Activated T-helper 1 cell treated with anti-CD3 and anti-CD28 coated beads, Interleukin-12 subunit alpha, Interleukin-12 subunit beta, Interleukin-2, Interleukin-4 antibody, amounts not matched to agents 30 ng/mL and 10 ng/mL and 1 ng/mL, durations not matched to agents 14 hours and 24 hours and 36 hours (primary cell): ENCODE results near the gene RHBDF2. TPM values are rescaled to one million over a fixed set of nuclear protein-coding genes. Genes with fewer than 3 reads are reported as not detected.

Experiments used
- DNase-seq: peaks from one replicate; pipeline ENCODE4 v3.0.0; 2021; ENCODE audit warnings: low spot score
- H3K27ac Mint-ChIP-seq: one replicate; pipeline ENCODE4 v1.8.0; 2021; ENCODE audit warnings: mild to moderate bottlenecking, mixed read lengths
- H3K27me3 Mint-ChIP-seq: one replicate; pipeline ENCODE4 v1.8.0; 2022; ENCODE audit warnings: mild to moderate bottlenecking, moderate library complexity, mixed read lengths; ENCODE audit not compliant: insufficient read depth
- H3K36me3 Mint-ChIP-seq: one replicate; pipeline ENCODE4 v1.8.0; 2021; ENCODE audit warnings: low read depth, mixed read lengths
- H3K4me1 Mint-ChIP-seq: one replicate; pipeline ENCODE4 v1.8.0; 2021; ENCODE audit warnings: low read depth, mixed read lengths
- H3K4me3 Mint-ChIP-seq: one replicate; pipeline ENCODE4 v1.8.0; 2021; ENCODE audit warnings: mild to moderate bottlenecking, moderate library complexity, mixed read lengths
- H3K9me3 Mint-ChIP-seq: one replicate; pipeline ENCODE4 v1.8.0; 2021; ENCODE audit warnings: mixed read lengths
- intact Hi-C: fragments of 100-400 bp; cut with micrococcal nuclease; formaldehyde crosslinking; loops from one replicate; pipeline ENCODE4 v1.15.1; 2024
- total RNA-seq: library from RNA; stranded (reverse); gene quantifications from 2 replicates; pipeline ENCODE4 v1.2.3, GENCODE V29; 2022

Gene RHBDF2
- total RNA-seq, 1 donor from 2014 or later = 53.7 TPM

DNA sequence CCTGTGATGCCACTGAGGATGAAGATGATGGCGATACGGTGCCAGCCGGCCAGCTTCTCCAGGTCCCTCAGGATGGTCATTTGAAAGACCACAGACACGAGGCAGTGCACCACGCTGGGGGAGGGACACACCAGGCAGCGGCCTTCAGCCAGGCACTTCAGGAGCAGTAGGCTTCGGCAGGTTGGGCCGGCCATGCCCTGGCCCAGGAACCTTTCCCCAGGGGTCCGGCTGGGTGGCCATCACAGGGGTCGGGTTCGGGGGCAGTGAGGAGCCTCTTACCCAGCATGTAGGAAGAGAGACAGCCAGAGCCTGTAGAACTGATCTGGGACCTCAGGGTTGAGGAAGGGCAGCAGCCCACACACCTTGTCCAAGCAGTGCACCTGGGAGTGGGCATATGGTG, 28.5 kb downstream of the RHBDF2 start:
- Mint-ChIP-seq H3K4me1 (no peaks in the 10 kb centered on the region), H3K36me3 (peaks cover 17% of the 10 kb centered on the region), H3K27me3 (no peaks in the 10 kb centered on the region), H3K27ac (no peak overlapping the region), H3K9me3 (no peaks in the 10 kb centered on the region), H3K4me3 (no peak overlapping the region)
- no peak for DNase-seq
- intact Hi-C loops = no loop called here

DNA sequence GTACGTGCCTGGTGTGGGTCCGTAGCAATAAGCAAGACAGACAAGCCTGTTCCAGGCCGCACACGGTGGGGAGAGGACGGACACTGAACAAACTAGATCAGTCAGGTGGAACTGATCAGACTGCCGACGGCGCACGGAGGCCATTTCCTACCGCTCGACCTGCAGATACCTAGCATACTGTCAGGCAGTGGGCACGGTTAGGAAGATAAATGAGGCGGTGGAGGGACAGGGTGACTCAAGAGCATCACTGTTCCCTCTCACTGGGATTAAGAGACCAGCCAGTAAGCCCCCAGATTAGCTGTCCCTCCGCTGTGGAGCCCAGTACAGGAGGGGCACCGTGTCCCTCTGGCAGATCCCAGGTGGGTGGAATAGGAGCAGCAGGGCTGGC, 29.0 kb downstream of the RHBDF2 start:
- intact Hi-C loops = no loop called here
- Mint-ChIP-seq H3K4me3 (no peak overlapping the region), H3K27me3 (no peaks in the 10 kb centered on the region), H3K36me3 (peaks cover 17% of the 10 kb centered on the region), H3K27ac (no peak overlapping the region), H3K4me1 (no peaks in the 10 kb centered on the region), H3K9me3 (no peaks in the 10 kb centered on the region)
- no peak for DNase-seq

GRCh38 chr17:76471498-76472257, 29.5 kb downstream of the RHBDF2 start:
- DNase-seq = no peak
- Mint-ChIP-seq H3K4me1 (no peaks in the 10 kb centered on the region), H3K9me3 (no peaks in the 10 kb centered on the region), H3K4me3 (no peak overlapping the region), H3K36me3 (peaks cover 17% of the 10 kb centered on the region), H3K27ac (no peak overlapping the region), H3K27me3 (no peaks in the 10 kb centered on the region)
- intact Hi-C loops = no loop called here

DNA sequence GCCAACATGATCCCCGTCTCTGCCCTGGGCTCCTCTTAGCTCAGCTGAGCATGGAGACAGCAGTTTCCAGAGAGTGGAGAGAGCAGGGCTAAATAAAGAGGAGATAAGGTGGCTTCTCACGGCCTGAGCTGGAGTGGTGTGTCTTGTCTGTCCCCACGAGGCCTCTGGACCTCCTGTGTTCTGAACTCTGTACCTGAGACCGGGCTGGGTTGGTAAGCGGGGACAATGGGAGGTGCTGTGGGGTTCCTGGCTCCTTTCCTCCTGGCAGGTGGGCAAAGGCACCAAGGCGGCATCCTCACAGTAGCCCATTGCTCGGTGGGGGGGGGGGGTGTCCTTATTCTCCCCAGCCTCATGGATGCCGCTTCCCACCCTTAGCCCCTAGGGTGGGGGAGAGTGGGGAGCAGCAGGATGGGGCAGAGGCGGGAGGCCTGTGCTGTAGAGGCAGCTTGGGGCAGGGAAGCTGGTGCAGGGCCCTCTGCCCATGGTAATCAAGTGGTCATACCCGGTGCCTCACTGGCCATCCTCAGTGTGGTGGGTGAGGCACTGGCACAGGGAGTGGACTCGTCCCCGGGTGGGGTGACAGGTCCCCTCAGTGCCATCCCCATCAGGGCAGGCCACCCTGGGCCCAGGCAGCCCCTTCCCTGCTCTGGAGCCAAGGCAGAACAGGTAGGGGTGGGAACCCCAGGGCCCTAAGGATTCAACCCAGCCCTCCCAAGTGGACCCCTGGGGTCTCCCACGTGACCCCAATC, 31.1 kb downstream of the RHBDF2 start:
- Mint-ChIP-seq H3K27ac (no peak overlapping the region), H3K4me3 (no peak overlapping the region), H3K4me1 (peaks cover 9% of the 10 kb centered on the region), H3K36me3 (peaks cover 13% of the 10 kb centered on the region), H3K9me3 (no peaks in the 10 kb centered on the region), H3K27me3 (no peaks in the 10 kb centered on the region)
- no peak for DNase-seq
- intact Hi-C loops = no loop called here

DNA sequence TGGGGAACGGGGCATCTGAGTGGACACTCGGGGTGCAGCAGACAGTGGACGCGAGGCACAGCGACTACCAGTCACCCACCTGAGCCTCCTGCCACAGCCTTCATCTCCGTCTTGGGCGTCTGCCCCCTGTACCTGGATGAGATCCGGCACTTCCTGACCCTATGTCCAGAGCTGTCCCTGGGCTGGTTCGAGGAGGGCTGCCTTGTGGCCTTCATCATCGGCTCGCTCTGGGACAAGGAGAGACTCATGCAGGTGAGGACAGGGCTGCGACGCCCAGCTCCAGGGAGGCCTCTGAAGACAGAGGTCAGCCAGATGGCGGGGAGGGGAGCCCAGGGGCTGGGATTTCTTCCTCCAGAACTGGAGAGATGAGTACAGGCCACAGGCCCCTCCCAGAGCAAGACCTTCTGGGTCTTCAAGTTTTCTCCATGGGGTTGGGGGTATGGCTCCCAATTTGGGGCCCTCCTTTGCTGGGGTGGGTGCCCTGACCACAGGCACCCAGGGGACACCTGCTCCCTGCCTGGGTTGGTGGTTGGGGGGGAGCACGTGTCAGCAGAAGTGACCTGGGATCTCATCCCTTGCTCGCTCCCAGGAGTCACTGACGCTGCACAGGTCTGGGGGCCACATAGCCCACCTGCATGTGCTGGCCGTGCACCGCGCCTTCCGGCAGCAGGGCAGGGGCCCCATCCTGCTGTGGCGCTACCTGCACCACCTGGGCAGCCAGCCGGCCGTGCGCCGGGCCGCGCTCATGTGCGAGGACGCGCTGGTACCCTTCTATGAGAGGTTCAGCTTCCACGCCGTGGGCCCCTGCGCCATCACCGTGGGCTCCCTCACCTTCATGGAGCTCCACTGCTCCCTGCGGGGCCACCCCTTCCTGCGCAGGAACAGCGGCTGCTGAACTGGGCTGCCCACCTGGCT, 31.9 kb downstream of the RHBDF2 start:
- no peak for DNase-seq
- Mint-ChIP-seq H3K27ac (no peak overlapping the region), H3K27me3 (no peaks in the 10 kb centered on the region), H3K4me3 (no peak overlapping the region), H3K36me3 (peaks cover 13% of the 10 kb centered on the region), H3K9me3 (no peaks in the 10 kb centered on the region), H3K4me1 (peaks cover 9% of the 10 kb centered on the region)
- intact Hi-C loops = no loop called here

- H3K27ac Mint-ChIP-seq = no peak overlapping the region
- intact Hi-C loops = no loop called here
Observed at GRCh38 chr17:76468634-76469010, 32.6 kb downstream of the RHBDF2 start.

DNA sequence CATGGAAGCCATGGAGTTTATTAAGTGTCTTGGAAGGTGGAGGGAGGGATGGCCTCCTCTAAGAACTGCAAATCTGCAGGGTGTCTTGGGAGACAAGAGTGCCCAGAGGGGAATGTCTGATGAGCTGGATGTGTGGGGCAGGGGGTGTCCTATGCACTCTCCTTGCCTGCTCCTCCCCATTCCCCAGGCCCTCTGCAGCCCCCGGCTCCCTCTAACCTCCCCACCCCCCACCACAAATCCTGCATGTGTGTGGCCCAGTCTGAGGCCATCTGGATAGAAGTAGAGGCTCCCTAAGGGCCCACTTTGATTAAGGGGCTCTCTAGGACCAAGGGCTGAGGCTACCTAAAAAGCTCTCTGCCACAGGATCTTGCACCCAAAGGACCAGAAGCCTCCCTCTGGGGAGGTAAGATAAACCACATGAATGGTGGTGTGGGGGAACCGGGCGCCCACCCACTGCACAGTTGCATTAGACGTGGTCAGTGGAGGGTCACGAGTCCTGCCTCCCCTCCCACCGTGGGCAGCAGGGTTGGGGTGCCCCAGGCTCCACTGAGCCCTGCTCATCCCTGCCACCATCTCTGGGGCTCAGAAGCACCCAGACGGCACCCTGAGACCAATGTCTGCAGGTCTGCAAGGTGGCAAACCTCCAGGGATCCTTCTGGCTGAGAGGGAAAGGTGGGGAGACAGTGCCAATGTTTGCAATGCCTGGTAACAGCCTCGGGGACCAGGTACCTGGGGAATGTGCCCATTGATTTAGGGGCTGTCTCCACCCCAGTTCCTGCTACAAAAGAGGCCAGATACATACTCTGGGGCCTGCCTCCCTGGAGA, 33.2 kb downstream of the RHBDF2 start:
- peaks cover 10% of the 10 kb centered on the region for H3K36me3 Mint-ChIP-seq
- no peak for DNase-seq
- H3K9me3 Mint-ChIP-seq = no peaks in the 10 kb centered on the region
- intact Hi-C loops = no loop called here
- no peaks in the 10 kb centered on the region for H3K27me3 Mint-ChIP-seq
- peaks cover 9% of the 10 kb centered on the region for H3K4me1 Mint-ChIP-seq
- H3K4me3 Mint-ChIP-seq = no peak overlapping the region
- H3K27ac Mint-ChIP-seq = no peak overlapping the region

More at GRCh38 chr17:76468634-76469010, 32.6 kb downstream of the RHBDF2 start:
- H3K4me1 Mint-ChIP-seq = peaks cover 9% of the 10 kb centered on the region
- H3K4me3 Mint-ChIP-seq = no peak overlapping the region
- H3K27me3 Mint-ChIP-seq = no peaks in the 10 kb centered on the region
- peaks cover 13% of the 10 kb centered on the region for H3K36me3 Mint-ChIP-seq
- no peak for DNase-seq
- H3K9me3 Mint-ChIP-seq = no peaks in the 10 kb centered on the region

DNA sequence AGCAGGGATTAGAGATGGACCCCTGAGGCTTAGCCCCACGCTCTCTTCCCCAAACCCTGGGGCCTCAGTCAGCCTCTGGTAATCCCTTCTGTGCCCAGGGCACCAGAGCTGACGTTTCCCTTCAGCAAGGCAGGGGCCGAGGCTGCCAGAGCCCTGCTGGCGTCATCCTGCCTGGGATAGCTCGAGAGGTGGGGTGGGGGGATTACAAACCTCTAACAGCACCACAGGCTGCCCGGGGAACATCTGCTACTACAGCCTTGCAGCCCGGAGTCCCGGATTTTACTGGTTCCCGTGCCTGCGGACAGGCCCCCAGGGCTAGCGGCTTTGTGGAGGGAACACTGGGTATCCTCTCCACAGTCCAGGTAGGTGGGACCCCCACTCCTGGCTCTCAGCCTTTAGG, 33.9 kb downstream of the RHBDF2 start, which contains the start of gene AANAT:
AANAT (plus strand) TSS at position 238 of the 400 bp plus-strand sequence. CDS start 1,144 bp downstream, outside the sequence.
- no peak within 1 kb of the TSS for H3K27ac Mint-ChIP-seq
- no peaks in the 10 kb centered on the region for H3K27me3 Mint-ChIP-seq
- H3K9me3 Mint-ChIP-seq = no peaks in the 10 kb centered on the region
- no peak within 1 kb of the TSS for H3K4me3 Mint-ChIP-seq
- intact Hi-C loops = no loop called here
- DNase-seq = no peak
- peaks cover 6% of the 10 kb centered on the region for H3K36me3 Mint-ChIP-seq
- peaks cover 9% of the 10 kb centered on the region for H3K4me1 Mint-ChIP-seq

- H3K9me3 Mint-ChIP-seq = no peaks in the 10 kb centered on the region
- H3K27me3 Mint-ChIP-seq = peaks cover under 1% of the 10 kb centered on the region
- no peak for DNase-seq
- intact Hi-C loops = loop anchor here (1.0 kb wide), 4 partner anchors 35 to 157 kb away; partner anchors contain the start of gene RHBDF2
- no peak overlapping the region for H3K4me3 Mint-ChIP-seq
- H3K36me3 Mint-ChIP-seq = peaks cover 6% of the 10 kb centered on the region
- no peak overlapping the region for H3K27ac Mint-ChIP-seq
- peaks cover 9% of the 10 kb centered on the region for H3K4me1 Mint-ChIP-seq
Observed at GRCh38 chr17:76466775-76467130, 34.5 kb downstream of the RHBDF2 start.

- H3K36me3 Mint-ChIP-seq = no peaks in the 10 kb centered on the region
- DNase-seq = no peak
- H3K27me3 Mint-ChIP-seq = peaks cover 6% of the 10 kb centered on the region
- H3K4me1 Mint-ChIP-seq = peaks cover 9% of the 10 kb centered on the region
- H3K9me3 Mint-ChIP-seq = no peaks in the 10 kb centered on the region
- H3K4me3 Mint-ChIP-seq = no peak overlapping the region
- no peak overlapping the region for H3K27ac Mint-ChIP-seq
- intact Hi-C loops = no loop called here
Observed at GRCh38 chr17:76462556-76463290, 38.5 kb downstream of the RHBDF2 start.

DNA sequence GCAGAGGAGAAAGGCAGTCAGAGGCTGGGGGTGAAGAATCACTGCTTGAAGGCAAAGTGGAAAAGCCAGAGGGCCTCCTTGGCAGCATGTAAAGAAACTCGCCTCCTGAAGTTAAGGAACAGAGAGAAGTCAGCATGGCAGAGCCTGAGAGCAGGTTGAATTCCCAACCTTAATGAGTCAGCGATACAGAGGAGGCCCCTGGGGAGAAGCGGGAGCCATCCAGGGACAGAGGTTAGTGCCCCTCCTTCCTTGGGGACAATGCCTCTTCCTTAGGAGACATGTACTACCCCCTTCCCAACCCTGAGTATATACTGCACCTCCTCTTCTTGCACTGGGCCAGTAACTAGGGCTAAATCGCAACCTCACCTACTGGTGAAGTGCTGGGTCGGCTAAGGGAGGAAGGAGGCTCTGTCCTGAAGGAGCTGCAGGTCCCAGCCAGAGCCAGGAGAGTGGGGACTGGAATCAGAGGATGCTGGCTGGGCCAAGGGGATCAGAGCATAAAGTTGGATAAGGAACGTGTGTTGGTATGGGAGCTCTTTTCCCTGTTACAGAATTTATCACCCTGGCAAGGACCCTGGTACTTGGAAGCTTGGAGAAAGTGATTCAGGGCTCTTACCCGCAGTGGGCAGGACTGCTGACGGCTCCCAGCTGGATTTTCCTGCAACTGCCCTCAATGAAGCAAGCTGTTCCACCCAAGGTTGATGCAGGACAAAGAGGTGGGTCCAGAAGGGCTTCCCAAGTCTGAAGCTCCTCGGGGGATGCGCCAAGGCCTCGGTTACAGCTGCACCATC, 39.3 kb downstream of the RHBDF2 start:
- no peaks in the 10 kb centered on the region for H3K9me3 Mint-ChIP-seq
- no peak for DNase-seq
- peaks cover 9% of the 10 kb centered on the region for H3K4me1 Mint-ChIP-seq
- no peak overlapping the region for H3K27ac Mint-ChIP-seq
- no peaks in the 10 kb centered on the region for H3K36me3 Mint-ChIP-seq
- peaks cover 6% of the 10 kb centered on the region for H3K27me3 Mint-ChIP-seq
- no peak overlapping the region for H3K4me3 Mint-ChIP-seq
- intact Hi-C loops = no loop called here
